Measurements from ENCODE around the gene XXYLT1.

DNA sequence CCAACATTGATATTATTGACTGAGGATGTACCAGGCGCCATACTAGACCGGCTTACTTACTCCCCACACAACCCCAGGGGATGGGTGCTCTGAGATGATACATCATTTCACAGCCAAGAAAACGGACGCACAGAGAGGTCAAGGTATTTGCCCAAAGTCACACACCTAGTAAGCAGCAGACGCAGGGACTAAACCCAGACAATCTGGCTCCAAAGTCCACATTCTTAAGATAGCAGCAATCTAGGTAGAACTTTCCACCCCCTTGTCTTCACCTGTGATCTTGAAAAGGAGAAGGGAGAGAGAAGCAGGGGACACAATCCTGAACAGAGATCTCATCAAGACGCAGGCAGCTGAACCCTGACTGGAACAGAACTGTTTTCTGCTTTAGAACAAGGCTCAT, 200.6 kb downstream of the XXYLT1 start:
- TF ChIP-seq, protein P1, sequence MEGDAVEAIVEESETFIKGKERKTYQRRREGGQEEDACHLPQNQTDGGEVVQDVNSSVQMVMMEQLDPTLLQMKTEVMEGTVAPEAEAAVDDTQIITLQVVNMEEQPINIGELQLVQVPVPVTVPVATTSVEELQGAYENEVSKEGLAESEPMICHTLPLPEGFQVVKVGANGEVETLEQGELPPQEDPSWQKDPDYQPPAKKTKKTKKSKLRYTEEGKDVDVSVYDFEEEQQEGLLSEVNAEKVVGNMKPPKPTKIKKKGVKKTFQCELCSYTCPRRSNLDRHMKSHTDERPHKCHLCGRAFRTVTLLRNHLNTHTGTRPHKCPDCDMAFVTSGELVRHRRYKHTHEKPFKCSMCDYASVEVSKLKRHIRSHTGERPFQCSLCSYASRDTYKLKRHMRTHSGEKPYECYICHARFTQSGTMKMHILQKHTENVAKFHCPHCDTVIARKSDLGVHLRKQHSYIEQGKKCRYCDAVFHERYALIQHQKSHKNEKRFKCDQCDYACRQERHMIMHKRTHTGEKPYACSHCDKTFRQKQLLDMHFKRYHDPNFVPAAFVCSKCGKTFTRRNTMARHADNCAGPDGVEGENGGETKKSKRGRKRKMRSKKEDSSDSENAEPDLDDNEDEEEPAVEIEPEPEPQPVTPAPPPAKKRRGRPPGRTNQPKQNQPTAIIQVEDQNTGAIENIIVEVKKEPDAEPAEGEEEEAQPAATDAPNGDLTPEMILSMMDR (IDR thresholded peaks at IDR 0.05): no peak
- no peak for TF ChIP-seq POLR2A (IDR thresholded peaks at IDR 0.05)
